HFFc6 (cell line): ENCODE data around the gene MRPL2. TPM values are rescaled to one million over a fixed set of nuclear protein-coding genes. Genes with fewer than 3 reads are reported as not detected.
A peak's percentile ranks its signal among the peaks of the same experiment; 100 is the strongest.

Source experiments
- DNase-seq: peaks from one replicate; pipeline ENCODE4 v3.0.0-alpha.2; 2018
- H3K27ac Mint-ChIP-seq: 2 replicates; pipeline ENCODE4 v1.8.0; 2020; ENCODE audit warnings: mild to moderate bottlenecking, mixed read lengths
- H3K27me3 Mint-ChIP-seq: 2 replicates; pipeline ENCODE4 v1.8.0; 2021; ENCODE audit warnings: mild to moderate bottlenecking, moderate library complexity, mixed read lengths; ENCODE audit not compliant: insufficient read depth
- H3K36me3 Mint-ChIP-seq: 2 replicates; pipeline ENCODE4 v1.8.0; 2021; ENCODE audit warnings: low read depth, mixed read lengths
- H3K4me1 Mint-ChIP-seq: 2 replicates; pipeline ENCODE4 v1.8.0; 2020; ENCODE audit warnings: low read depth, mixed read lengths
- H3K4me3 Mint-ChIP-seq: 2 replicates; pipeline ENCODE4 v1.8.0; 2020; ENCODE audit warnings: mild to moderate bottlenecking, moderate library complexity, mixed read lengths
- H3K9me3 Mint-ChIP-seq: 2 replicates; pipeline ENCODE4 v1.8.0; 2020; ENCODE audit warnings: mild to moderate bottlenecking, mixed read lengths
- total RNA-seq, 6 experiments: library from RNA; stranded (reverse); fragmentation: NEBNext Ultra II Directional; extraction: Animal tissue kit (Norgen Biotek cat#: 25700); gene quantifications; 2 replicates in 1 of 6; 3 replicates in 5 of 6; pipeline ENCODE4 v1.2.3, GENCODE V29; 2021
- TF ChIP-seq, protein P1 (sequence below): fragments of 200-600 bp; sonication (generic); IDR thresholded peaks from 2 replicates; pipeline ENCODE4 v1.5.0; 2021; ENCODE audit warnings: antibody characterized with exemption, mild to moderate bottlenecking

MRPL2 gene
- total RNA-seq, 6 experiments from 2014 or later = 52.6 to 62.9 (median 58.7) TPM

DNA sequence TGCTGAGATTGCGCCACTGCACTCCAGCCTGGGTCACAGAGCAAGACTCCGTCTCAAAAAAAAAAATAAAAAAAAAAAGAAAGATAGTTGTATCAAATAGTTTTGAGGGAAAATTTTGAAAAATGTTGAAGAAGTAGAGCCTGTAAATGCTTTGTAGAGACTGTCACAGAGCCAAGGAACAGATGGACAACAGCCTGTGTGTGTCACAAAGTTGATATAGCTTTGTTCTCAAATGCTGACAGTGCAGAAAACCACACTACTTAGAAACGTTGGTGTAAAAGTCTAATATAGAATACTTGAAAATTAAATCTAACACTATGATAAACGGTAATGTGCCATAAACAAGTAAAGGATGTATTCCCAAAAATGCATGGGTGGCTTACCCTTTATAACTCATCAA, 42.3 kb upstream of the MRPL2 start:
- Mint-ChIP-seq H3K4me3 (no peak overlapping the region), H3K36me3 (no peaks in the 10 kb centered on the region), H3K4me1 (peaks cover 20% of the 10 kb centered on the region), H3K27ac (no peak overlapping the region), H3K27me3 (no peaks in the 10 kb centered on the region), H3K9me3 (no peaks in the 10 kb centered on the region)
- DNase-seq = no peak
- TF ChIP-seq, protein P1, sequence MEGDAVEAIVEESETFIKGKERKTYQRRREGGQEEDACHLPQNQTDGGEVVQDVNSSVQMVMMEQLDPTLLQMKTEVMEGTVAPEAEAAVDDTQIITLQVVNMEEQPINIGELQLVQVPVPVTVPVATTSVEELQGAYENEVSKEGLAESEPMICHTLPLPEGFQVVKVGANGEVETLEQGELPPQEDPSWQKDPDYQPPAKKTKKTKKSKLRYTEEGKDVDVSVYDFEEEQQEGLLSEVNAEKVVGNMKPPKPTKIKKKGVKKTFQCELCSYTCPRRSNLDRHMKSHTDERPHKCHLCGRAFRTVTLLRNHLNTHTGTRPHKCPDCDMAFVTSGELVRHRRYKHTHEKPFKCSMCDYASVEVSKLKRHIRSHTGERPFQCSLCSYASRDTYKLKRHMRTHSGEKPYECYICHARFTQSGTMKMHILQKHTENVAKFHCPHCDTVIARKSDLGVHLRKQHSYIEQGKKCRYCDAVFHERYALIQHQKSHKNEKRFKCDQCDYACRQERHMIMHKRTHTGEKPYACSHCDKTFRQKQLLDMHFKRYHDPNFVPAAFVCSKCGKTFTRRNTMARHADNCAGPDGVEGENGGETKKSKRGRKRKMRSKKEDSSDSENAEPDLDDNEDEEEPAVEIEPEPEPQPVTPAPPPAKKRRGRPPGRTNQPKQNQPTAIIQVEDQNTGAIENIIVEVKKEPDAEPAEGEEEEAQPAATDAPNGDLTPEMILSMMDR = no peak

DNA sequence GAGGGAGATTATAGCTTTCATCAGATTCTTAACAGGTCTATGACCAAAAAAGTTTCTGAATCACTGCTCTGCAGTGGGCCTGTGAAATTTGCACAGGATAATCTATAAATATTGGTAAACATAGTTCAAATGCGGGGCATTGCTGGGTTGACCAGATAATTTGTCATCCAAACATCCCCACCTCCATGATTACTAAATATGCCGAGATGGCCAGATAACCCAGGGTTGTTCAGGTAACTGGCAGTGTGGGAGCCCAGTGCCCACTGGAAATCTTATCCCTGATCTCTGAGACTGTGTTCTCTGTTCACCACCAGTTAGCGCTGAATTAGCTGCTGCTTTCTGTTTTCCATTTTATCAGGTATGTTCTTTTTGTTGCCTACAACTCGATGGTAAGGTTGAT, 38.3 kb upstream of the MRPL2 start:
- TF ChIP-seq, protein P1 = no peak
- no peaks in the 10 kb centered on the region for H3K9me3 Mint-ChIP-seq
- no peak for DNase-seq
- peaks cover 5% of the 10 kb centered on the region for H3K36me3 Mint-ChIP-seq
- H3K27me3 Mint-ChIP-seq = no peaks in the 10 kb centered on the region; the same call in 1 of the 2 replicates
- peak overlapping the region; percentile 92 for H3K27ac Mint-ChIP-seq
- H3K4me3 Mint-ChIP-seq = peak overlapping the region; percentile 83
- H3K4me1 Mint-ChIP-seq = peaks cover 53% of the 10 kb centered on the region

DNA sequence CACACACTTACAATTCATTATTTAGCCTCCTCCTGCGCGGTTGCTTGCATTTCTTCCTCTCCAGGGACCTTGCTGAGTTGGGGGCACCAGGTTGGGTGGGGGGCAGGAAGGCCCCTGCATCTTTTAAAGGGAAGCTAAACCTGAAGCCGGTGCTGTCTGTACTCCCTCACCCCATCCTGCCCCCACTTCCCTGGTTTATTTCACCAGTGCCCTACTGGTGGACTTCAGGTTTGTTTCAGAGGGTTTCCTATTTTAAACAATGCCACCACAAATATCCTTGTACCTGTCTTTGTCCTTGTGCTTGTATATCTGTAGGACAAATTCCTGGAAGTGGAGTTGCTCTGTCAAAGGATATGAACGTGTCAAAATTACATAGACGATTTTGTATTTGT, 37.9 kb upstream of the MRPL2 start:
- H3K27me3 Mint-ChIP-seq = no peaks in the 10 kb centered on the region; the same call in 1 of the 2 replicates
- DNase-seq = no peak
- H3K9me3 Mint-ChIP-seq = no peaks in the 10 kb centered on the region
- peaks cover 5% of the 10 kb centered on the region for H3K36me3 Mint-ChIP-seq
- TF ChIP-seq, protein P1 = peak; percentile 23
- peak overlapping the region; percentile 92 for H3K27ac Mint-ChIP-seq
- peaks cover 57% of the 10 kb centered on the region for H3K4me1 Mint-ChIP-seq
- peak overlapping the region; percentile 83 for H3K4me3 Mint-ChIP-seq

DNA sequence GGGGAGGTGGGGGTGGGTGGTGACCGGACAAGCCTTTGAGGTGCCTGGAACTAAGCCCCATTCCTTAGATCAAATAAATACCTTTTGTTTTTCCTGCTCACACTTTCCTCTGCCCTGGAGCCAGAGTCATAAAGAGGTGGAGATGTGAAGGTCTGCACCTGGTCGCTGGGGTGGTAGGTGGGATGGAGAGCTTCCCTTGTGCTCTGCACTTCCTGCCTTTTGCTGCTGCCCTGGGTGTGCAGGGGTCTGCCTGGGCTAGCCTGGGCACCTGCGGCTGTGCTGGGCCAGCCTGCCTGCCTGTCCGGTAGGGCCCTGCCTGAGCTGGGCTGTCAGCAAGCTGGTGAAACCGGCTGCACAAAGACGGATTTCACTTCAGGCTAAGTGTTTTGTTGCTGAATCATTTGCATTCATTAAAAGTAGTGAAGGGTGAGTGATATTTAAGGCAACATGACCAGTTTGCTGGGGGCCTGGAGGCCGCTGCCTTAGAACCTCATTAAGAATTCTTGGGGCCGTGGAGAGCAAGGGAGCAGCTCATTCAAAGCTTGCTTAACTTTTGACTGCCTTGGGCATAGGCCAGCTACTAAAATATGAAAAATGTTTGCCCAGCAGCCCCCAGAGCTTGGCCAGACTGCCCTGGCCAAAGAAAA, 37.3 kb upstream of the MRPL2 start:
- DNase-seq = peak; percentile 89
- Mint-ChIP-seq H3K27ac (peak overlapping the region; percentile 92), H3K36me3 (peaks cover 5% of the 10 kb centered on the region), H3K27me3 (no peaks in the 10 kb centered on the region; the same call in 1 of the 2 replicates), H3K4me3 (peak overlapping the region; percentile 83), H3K4me1 (peaks cover 58% of the 10 kb centered on the region), H3K9me3 (no peaks in the 10 kb centered on the region)
- TF ChIP-seq, protein P1 = no peak

DNA sequence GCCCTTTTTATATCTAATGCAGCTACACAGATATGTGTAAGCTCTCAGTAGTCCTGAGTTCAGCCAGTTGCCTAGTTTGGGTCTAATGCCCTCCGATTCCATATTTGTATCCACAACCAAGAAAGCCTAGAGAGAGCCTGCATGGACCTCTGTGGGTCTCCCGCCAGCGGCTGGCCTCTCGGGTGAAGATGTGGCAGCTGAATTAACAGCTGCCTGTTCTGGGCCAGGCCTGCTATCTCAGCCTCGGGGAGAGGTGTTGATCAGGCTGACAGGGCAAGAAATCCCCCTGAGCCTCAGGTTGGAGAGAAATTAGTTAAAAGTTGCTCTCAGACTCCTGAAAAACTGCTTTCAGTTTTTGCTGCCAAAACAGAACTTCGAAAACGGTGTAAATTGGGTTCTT, 36.7 kb upstream of the MRPL2 start:
- H3K27me3 Mint-ChIP-seq = no peaks in the 10 kb centered on the region; the same call in 1 of the 2 replicates
- peaks cover 65% of the 10 kb centered on the region for H3K4me1 Mint-ChIP-seq
- H3K4me3 Mint-ChIP-seq = peak overlapping the region; percentile 83

More for the DNA sequence above, 36.7 kb upstream of the MRPL2 start:
- no peak for DNase-seq
- Mint-ChIP-seq H3K27ac (peak overlapping the region; percentile 92), H3K36me3 (peaks cover 5% of the 10 kb centered on the region), H3K9me3 (no peaks in the 10 kb centered on the region)
- TF ChIP-seq, protein P1 = no peak
